Endothelial cell of umbilical vein (primary cell): Measurements from ENCODE around the gene BNIP5. TPM values are rescaled to one million over a fixed set of nuclear protein-coding genes. Genes with fewer than 3 reads are reported as not detected.

ENCODE experiments used
- BruUV-seq: library from RNA; stranded (reverse); fragments of 400-500 nt; replicated peaks from 2 replicates; lab custom pipeline; 2021; lab: Mats Ljungman, UMichigan
- CTCF ChIA-PET: fragments of 300-600, 350-600 bp; sonication (Branson Sonifier 250); formaldehyde crosslinking; loops from one replicate; lab custom pipeline; 2021; ENCODE audit warnings: antibody characterized with exemption, inconsistent platforms; lab: Charles Lee
- POLR2A ChIA-PET: fragments of 300-600, 350-600 bp; sonication (Branson Sonifier 250); formaldehyde crosslinking; loops from one replicate; lab custom pipeline; 2021; ENCODE audit warnings: antibody characterized with exemption, inconsistent platforms; lab: Charles Lee
- DNase-seq: peaks from one replicate; pipeline ENCODE4 v3.0.0-alpha.2; 2011; ENCODE audit warnings: low read depth, low spot score
- FAIRE-seq: peaks from 2 replicates; lab custom pipeline; 2011; peaks lifted over from hg19 to GRCh38; lab: Jason Lieb, UNC
- H2AFZ ChIP-seq: 2 replicates; pipeline ENCODE4 v1.6.0; 2012; ENCODE audit warnings: low read depth, low read length, control low read depth, inconsistent platforms
- H3K27ac ChIP-seq: 2 replicates; pipeline ENCODE4 v1.5.1; 2011; ENCODE audit warnings: low read depth, mild to moderate bottlenecking, control low read depth, low read length, moderate library complexity; ENCODE audit not compliant: insufficient read depth
- H3K27me3 ChIP-seq, 2 experiments: 2 replicates each; pipeline versions ENCODE4 v1.6.0 to v1.6.1; 2011; ENCODE audit warnings: low read length in 2 of 2, mixed read lengths in 1 of 2; ENCODE audit not compliant: control insufficient read depth in 2 of 2, insufficient read depth in 2 of 2
- H3K36me3 ChIP-seq, 2 experiments: 2 replicates in 1 of 2; 3 replicates in 1 of 2; pipeline ENCODE4 v1.5.1; 2011; ENCODE audit warnings: low read length in 2 of 2, mild to moderate bottlenecking in 1 of 2, moderate library complexity in 1 of 2; ENCODE audit not compliant: control insufficient read depth in 2 of 2, insufficient read depth in 2 of 2; ENCODE audit errors: extremely low read depth in 1 of 2
- H3K4me1 ChIP-seq: 3 replicates; pipeline ENCODE4 v1.5.1; 2011; ENCODE audit warnings: mild to moderate bottlenecking, low read length; ENCODE audit not compliant: control insufficient read depth, insufficient read depth; ENCODE audit errors: extremely low read depth
- H3K4me2 ChIP-seq: 2 replicates; pipeline ENCODE4 v1.6.1; 2011; ENCODE audit warnings: low read length, control low read depth, mixed read lengths; ENCODE audit not compliant: insufficient read depth
- H3K4me3 ChIP-seq, 3 experiments: fragments of 200-600 bp in 1 of 3; sonication (generic), shearing (Covaris generic) in 1 of 3; replicated peaks in 1 of 3; 2 replicates each; pipeline ENCODE4 v1.5.1; 2011 to 2016; ENCODE audit warnings: control low read depth in 3 of 3, low read length in 3 of 3, mild to moderate bottlenecking in 2 of 3, inconsistent platforms in 1 of 3, low read depth in 1 of 3, moderate library complexity in 1 of 3; ENCODE audit not compliant: insufficient read depth in 1 of 3
- H3K79me2 ChIP-seq: 2 replicates; pipeline ENCODE4 v1.6.0; 2012; ENCODE audit warnings: low read length, inconsistent platforms; ENCODE audit not compliant: control insufficient read depth, insufficient read depth
- H3K9ac ChIP-seq: replicated peaks from 2 replicates; pipeline ENCODE3; 2011; ENCODE audit warnings: low read length, control low read depth; ENCODE audit not compliant: insufficient read depth; ENCODE audit errors: extremely low read depth
- H3K9me1 ChIP-seq: replicated peaks from 3 replicates; pipeline ENCODE4 v1.6.0; 2011; ENCODE audit warnings: mild to moderate bottlenecking, low read length; ENCODE audit not compliant: control insufficient read depth, insufficient read depth; ENCODE audit errors: extremely low read depth
- H3K9me3 ChIP-seq: replicated peaks from 2 replicates; pipeline ENCODE4 v1.5.1; 2012; ENCODE audit warnings: low read length, inconsistent platforms; ENCODE audit not compliant: control insufficient read depth, insufficient read depth
- H4K20me1 ChIP-seq: replicated peaks from 2 replicates; pipeline ENCODE3; 2011; ENCODE audit warnings: mild to moderate bottlenecking, low read length; ENCODE audit not compliant: control insufficient read depth, insufficient read depth; ENCODE audit errors: extremely low read depth
- EZH2 ChIP-seq: IDR thresholded peaks from 2 replicates; pipeline ENCODE4 v1.6.1; 2012; ENCODE audit warnings: borderline replicate concordance, low read depth, mild to moderate bottlenecking, moderate library complexity, low read length, inconsistent platforms; ENCODE audit not compliant: severe bottlenecking
- FOS ChIP-seq: IDR thresholded peaks from 2 replicates; pipeline ENCODE4 v1.6.1; 2011; ENCODE audit warnings: mild to moderate bottlenecking, low read length, moderate library complexity, borderline replicate concordance; ENCODE audit not compliant: insufficient read depth
- GATA2 ChIP-seq: IDR thresholded peaks from 2 replicates; pipeline ENCODE4 v1.7.0; 2011; ENCODE audit warnings: low read depth, mild to moderate bottlenecking, moderate library complexity, mixed read lengths, low read length; ENCODE audit not compliant: insufficient read length, insufficient read depth
- JUN ChIP-seq: IDR thresholded peaks from 2 replicates; pipeline ENCODE4 v1.6.1; 2011; ENCODE audit warnings: borderline replicate concordance, low read depth; ENCODE audit not compliant: insufficient read length, insufficient read depth
- MAX ChIP-seq: IDR thresholded peaks from 2 replicates; pipeline ENCODE4 v1.6.1; 2011; ENCODE audit not compliant: insufficient read depth, insufficient read length
- MYC ChIP-seq: IDR thresholded peaks from one replicate; pipeline ENCODE4 v1.6.1; 2011; ENCODE audit warnings: mild to moderate bottlenecking, low read depth, low read length
- POLR2A ChIP-seq: IDR thresholded peaks from 2 replicates; pipeline ENCODE4 v1.6.1; 2012; ENCODE audit warnings: low read depth, mild to moderate bottlenecking, control low read depth, low read length
- POLR2AphosphoS5 ChIP-seq: IDR thresholded peaks from 2 replicates; pipeline ENCODE4 v1.6.1; 2012; ENCODE audit warnings: low read depth, mild to moderate bottlenecking, control low read depth, low read length, moderate library complexity; ENCODE audit not compliant: insufficient read depth
- dilution Hi-C: fragments of 300-500 bp; cut with MboI; formaldehyde crosslinking; loops from one replicate; pipeline ENCODE4 v1.15.0; 2019; ENCODE audit warnings: low sequenced_read_pairs; ENCODE audit not compliant: extremely low pct_ligation_motif_present
- intact Hi-C: fragments of 100-400 bp; cut with micrococcal nuclease; formaldehyde crosslinking; loops from one replicate; pipeline ENCODE4 v1.10.0; 2022
- polyA plus RNA-seq, 4 experiments: library from polyadenylated mRNA; depleted of rRNA in 3 of 4; stranded (reverse) in 3 of 4; unstranded in 1 of 4; fragments of >200 nt; gene quantifications; 2 replicates each; pipeline versions ENCODE4 v1.2.1 to v1.2.3, GENCODE V29; 2011 to 2012; ENCODE audit warnings: missing spikeins in 1 of 4
- total RNA-seq: library from RNA; stranded (reverse); gene quantifications from 2 replicates; pipeline ENCODE4 v1.2.3, GENCODE V29; 2021
- TF ChIP-seq, protein P1 (sequence below), 2 donors: IDR thresholded peaks; 1 replicate in 1 of 2; 2 replicates in 1 of 2; pipeline ENCODE4 v1.5.1; 2011; ENCODE audit warnings: low read length in 2 of 2, mild to moderate bottlenecking in 2 of 2, moderate library complexity in 2 of 2, control low read depth in 1 of 2, inconsistent platforms in 1 of 2, low read depth in 1 of 2; ENCODE audit not compliant: insufficient read depth in 1 of 2; ENCODE audit errors: extremely low read depth in 1 of 2

The BNIP5 gene
- total and polyA plus RNA-seq, 2 donors (not counting 3 experiments of a cell fraction or from before 2014, with no cell fraction given): not detected

GRCh38 chr6:36368421-36368820, 31.7 kb upstream of the BNIP5 start:
- Histone ChIP-seq H2AFZ (no peak overlapping the region), H4K20me1 (no peaks in the 10 kb centered on the region), H3K4me2 (no peak overlapping the region), H3K4me3 (no peak overlapping the region), H3K9me1 (no peaks in the 10 kb centered on the region), H3K27me3 (peaks cover 0 to 5% of the 10 kb centered on the region in 2 experiments), H3K36me3 (no peaks in the 10 kb centered on the region), H3K4me1 (peaks cover 9% of the 10 kb centered on the region), H3K79me2 (no peaks in the 10 kb centered on the region), H3K9me3 (no peaks in the 10 kb centered on the region), H3K27ac (no peak overlapping the region), H3K9ac (no peak overlapping the region)
- TF ChIP-seq, protein P1, sequence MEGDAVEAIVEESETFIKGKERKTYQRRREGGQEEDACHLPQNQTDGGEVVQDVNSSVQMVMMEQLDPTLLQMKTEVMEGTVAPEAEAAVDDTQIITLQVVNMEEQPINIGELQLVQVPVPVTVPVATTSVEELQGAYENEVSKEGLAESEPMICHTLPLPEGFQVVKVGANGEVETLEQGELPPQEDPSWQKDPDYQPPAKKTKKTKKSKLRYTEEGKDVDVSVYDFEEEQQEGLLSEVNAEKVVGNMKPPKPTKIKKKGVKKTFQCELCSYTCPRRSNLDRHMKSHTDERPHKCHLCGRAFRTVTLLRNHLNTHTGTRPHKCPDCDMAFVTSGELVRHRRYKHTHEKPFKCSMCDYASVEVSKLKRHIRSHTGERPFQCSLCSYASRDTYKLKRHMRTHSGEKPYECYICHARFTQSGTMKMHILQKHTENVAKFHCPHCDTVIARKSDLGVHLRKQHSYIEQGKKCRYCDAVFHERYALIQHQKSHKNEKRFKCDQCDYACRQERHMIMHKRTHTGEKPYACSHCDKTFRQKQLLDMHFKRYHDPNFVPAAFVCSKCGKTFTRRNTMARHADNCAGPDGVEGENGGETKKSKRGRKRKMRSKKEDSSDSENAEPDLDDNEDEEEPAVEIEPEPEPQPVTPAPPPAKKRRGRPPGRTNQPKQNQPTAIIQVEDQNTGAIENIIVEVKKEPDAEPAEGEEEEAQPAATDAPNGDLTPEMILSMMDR (IDR thresholded peaks at IDR 0.05; ENCODE audit: extremely low read depth in 1 of 2, insufficient read depth in 1 of 2, low read depth in 1 of 2, low read length in 2 of 2): no peak
- TF ChIP-seq GATA2 (no peak), MYC (no peak), POLR2A (no peak), MAX (no peak), POLR2AphosphoS5 (no peak), EZH2 (no peak), JUN (no peak), FOS (no peak)
- dilution Hi-C loops (no loop called here), intact Hi-C loops (no loop called here)
- BruUV-seq: no TSS peak
- no peak for DNase-seq
- CTCF ChIA-PET: interaction anchor here (1.4 to 3.2 kb wide), 4 partner anchors 8 to 66 kb away, joined by 3 to 11 read pairs (median 7); partner anchors contain the start of gene ETV7
- FAIRE-seq: no peak
- POLR2A ChIA-PET: no interaction called here
